H1 (cell line): Measurements from ENCODE around the gene GAP43. TPM values are rescaled to one million over a fixed set of nuclear protein-coding genes. Genes with fewer than 3 reads are reported as not detected.

Experiments used
- BRCA1 ChIP-seq: IDR thresholded peaks from 2 replicates; pipeline ENCODE4 v1.6.1; 2012; ENCODE audit warnings: low read depth, low read length, improper control_type of control experiment
- CEBPB ChIP-seq: IDR thresholded peaks from 2 replicates; pipeline ENCODE4 v1.6.1; 2012; ENCODE audit warnings: low read depth, low read length
- GABPA ChIP-seq: IDR thresholded peaks from 2 replicates; pipeline ENCODE4 v1.6.1; 2011; ENCODE audit warnings: mild to moderate bottlenecking, low read length, moderate library complexity, borderline replicate concordance; ENCODE audit not compliant: insufficient read depth
- SUZ12 ChIP-seq: fragments of 200-600 bp; sonication (generic); IDR thresholded peaks from 2 replicates; pipeline ENCODE4 v1.6.1; 2012; ENCODE audit warnings: mild to moderate bottlenecking, inconsistent platforms, low read length, moderate library complexity, mixed read lengths
- TCF12 ChIP-seq: IDR thresholded peaks from 2 replicates; pipeline ENCODE4 v1.6.1; 2011; ENCODE audit warnings: low read depth, mild to moderate bottlenecking, low read length
- polyA plus RNA-seq, 7 experiments: library from polyadenylated mRNA; depleted of rRNA in 3 of 7; stranded (reverse) in 5 of 7; unstranded in 2 of 7; fragments of >200 nt in 5 of 7; fragments of 200-250 nt in 2 of 7; gene quantifications; 1 replicate in 5 of 7; 2 replicates in 1 of 7; 4 replicates in 1 of 7; pipeline versions ENCODE4 v1.2.1 to v1.2.3, GENCODE V29; 2011 to 2013; ENCODE audit warnings: missing spikeins in 2 of 7, mixed read lengths in 2 of 7
- total RNA-seq: library from RNA; stranded (reverse); fragmentation: NEBNext Ultra II Directional; extraction: Animal tissue kit (Norgen Biotek cat#: 25700); gene quantifications from 2 replicates; pipeline ENCODE4 v1.2.1, GENCODE V29; 2021

The GAP43 gene
- total and polyA plus RNA-seq, 2 of the 8 experiments (the other 6 are each of a cell fraction or from before 2014, with no cell fraction given): 11.2 to 21.9 TPM

GRCh38 chr3:115666081-115666480 lies 42.8 kb downstream of the GAP43 start (continued):
- TF ChIP-seq BRCA1 (no peak), CEBPB (no peak), TCF12 (no peak), GABPA (no peak), SUZ12 (no peak)
- TF ChIP-seq, all 59 proteins: peak for 0
